Measurements from ENCODE around the gene SETDB1. TPM values are rescaled to one million over a fixed set of nuclear protein-coding genes. Genes with fewer than 3 reads are reported as not detected.

Gene SETDB1
- total RNA-seq, 1 experiment from 2014 or later = 30.6 TPM

DNA sequence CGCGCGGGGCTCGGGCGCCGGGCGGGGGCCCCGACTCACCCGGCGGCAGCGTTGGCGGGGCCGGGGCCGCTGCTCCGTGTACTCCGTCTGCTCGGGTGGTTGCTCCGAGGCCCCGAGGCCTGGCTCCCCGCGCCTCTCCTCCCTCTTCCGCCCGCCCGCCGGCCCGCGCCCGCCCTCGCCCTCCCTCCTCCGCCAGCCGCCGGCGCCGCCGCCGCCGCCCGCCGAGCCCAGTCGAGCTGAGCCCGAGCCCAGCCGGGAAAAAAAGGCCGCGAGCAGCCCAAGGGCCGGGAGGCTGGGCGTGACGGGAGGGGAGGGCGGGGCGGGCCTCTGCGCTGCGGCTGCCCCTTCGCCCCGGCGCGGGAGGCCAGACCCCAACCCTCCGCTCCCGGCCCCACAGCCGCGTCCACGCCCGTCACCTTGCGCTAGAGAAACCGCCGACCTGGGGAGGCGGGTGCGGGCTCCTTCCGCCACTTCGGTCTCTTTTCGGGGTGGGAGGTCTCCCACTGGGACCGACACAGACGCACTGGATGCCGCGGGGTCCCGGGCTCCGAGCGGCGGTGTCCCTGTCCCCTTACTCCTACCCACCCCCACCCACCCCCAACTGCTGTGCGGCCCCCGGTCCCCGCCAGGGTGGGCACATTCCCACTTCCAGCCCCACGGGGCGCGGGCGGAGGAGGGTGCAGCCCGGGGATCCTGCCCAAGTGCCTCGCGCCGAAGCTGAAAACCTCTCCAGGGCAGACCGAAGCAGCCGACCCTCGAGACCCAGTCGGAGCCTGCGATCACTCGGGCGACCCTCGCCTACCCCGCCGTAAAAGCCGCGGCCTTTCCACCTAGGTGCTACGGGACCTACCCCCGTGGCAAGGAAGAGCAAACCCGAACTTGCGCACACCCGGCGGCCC is 48.7 kb downstream of the SETDB1 start, which contains the start of gene CERS2:
TSS of gene CERS2 (minus strand) at position 256 of the 899 bp plus-strand sequence. CDS start 5,745 bp downstream, outside the sequence.
- Histone ChIP-seq H3K4me3 (peak within 1 kb of the TSS; percentile 96), H3K27ac (peak within 1 kb of the TSS; percentile 88), H3K27me3 (replicated peaks) (no peaks in the 10 kb centered on the region), H3K9me3 (replicated peaks) (no peaks in the 10 kb centered on the region), H3K36me3 (peaks cover 31% of the 10 kb centered on the region), H3K4me1 (replicated peaks) (peaks cover 64% of the 10 kb centered on the region)
- DNase-seq (ENCODE audit: low read depth in 1 of 2, low spot score in 2 of 2) = peak; percentile 48 to 85

DNA sequence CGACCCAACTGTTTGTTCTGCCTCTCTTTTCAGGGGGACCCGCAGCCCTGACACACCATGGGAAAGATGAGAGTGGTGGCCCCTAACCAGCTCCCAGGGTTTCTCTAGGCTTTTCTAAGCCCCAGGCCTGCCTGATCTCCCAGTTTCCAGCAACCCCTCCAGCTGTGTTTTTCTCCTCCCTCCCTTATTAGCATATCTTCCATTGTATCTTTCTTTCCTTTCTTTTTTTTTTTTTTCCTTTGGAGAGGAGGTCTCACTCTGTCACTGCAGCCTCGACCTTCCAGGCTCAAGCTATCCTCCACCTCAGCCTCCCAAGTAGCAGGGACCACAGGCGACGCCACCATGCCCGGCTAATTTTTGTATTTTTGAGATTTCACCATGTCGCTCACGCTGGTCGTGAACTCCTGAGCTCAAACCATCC is 50.2 kb downstream of the SETDB1 start:
- H3K27ac ChIP-seq = no peak overlapping the region
- DNase-seq (ENCODE audit: low read depth in 1 of 2, low spot score in 2 of 2) = no peak
- H3K9me3 ChIP-seq (replicated peaks) = no peaks in the 10 kb centered on the region
- peaks cover 57% of the 10 kb centered on the region for H3K4me1 ChIP-seq (replicated peaks)
- no peak overlapping the region for H3K4me3 ChIP-seq
- peaks cover 27% of the 10 kb centered on the region for H3K36me3 ChIP-seq
- H3K27me3 ChIP-seq (replicated peaks) = no peaks in the 10 kb centered on the region

DNA sequence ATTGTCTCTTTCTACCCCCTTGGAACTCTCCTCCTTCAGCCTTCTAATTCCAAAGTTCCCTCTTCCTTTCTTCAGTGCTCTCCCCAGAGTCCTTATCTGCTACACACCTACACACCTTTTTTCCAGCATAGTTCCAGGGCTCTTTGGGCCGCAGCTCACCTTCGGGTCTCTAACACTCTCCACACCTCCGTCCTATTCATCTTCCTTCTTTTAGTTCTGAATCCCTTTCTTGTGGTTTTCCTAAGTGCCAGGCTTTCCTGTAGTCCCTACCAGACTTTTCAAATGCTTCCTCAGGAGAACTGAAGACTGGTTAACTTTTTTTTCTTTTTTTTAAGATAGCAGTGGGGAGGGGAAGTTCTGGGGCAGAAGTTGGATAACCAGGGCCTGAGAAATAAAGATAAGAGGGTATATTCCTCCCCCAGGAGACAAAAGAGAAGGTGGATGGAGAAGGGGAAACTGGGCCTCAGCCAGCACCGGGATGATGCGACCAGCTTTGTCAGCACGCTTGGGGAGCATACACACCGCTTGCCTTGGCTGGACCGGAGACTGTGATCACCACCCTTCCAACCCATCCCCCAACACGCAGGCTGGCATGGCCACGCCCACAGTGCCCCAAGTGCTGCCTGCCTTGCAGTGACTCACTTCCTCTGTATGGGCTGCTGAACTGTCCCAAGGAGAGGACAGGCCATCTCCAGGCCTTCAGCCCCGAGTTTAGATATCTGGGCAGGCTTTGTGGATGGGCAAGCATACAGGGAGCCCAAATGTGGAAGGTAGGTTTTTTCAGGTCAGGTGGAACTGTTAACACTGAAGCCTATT is 50.9 kb downstream of the SETDB1 start:
- H3K36me3 ChIP-seq = peaks cover 21% of the 10 kb centered on the region

DNA sequence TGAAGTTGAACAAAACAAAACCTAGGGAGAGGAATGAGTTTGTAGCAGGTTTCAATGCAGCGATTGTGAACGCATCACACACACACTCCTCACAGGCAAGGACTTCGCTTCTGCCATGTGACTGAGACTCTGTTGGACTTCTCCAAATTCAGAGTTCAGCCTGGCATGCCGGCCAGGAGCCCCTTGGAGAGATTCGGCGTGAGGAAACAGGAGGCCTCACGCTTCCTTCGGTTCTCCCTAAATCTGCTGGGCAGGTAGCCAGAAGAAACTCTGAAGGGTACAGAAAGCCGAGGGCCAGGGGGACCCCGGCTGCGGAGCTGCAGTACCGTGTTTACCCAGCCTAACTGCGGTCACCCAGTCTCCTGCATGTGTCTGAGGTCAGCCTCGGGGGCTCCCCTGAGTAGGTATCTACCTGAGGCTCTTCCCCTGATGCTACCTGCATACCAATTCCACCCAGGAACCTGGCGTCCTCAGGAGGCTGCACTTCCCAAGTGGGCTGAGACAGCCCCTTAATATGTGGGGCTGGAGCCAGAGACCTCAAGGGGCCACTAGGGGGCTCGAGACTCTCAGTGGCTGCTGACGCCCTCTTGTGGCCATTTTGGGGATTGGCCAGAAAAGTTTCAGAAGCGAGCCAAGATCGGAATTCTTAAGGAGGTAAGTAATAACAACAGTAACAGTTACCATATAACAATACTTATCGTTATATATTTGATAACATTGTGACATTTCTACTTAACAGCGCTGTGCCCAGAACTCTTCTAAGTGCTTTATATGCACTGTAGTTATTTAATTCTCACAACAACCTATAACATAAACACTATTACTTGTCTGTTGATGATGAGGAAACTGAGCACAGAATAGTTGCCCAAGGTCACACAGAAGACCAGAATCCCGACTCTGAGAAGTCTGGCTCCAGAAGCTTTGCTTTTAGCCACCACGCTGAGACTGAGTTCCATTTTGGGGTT is 53.2 kb downstream of the SETDB1 start:
- no peak overlapping the region for H3K4me3 ChIP-seq
- H3K36me3 ChIP-seq = peaks cover 2% of the 10 kb centered on the region
- no peaks in the 10 kb centered on the region for H3K9me3 ChIP-seq (replicated peaks)
- H3K4me1 ChIP-seq (replicated peaks) = peaks cover 34% of the 10 kb centered on the region
- no peak overlapping the region for H3K27ac ChIP-seq
- DNase-seq (ENCODE audit: low read depth in 1 of 2, low spot score in 2 of 2) = peak; percentile 82
- no peaks in the 10 kb centered on the region for H3K27me3 ChIP-seq (replicated peaks)

More for the DNA sequence above, 50.9 kb downstream of the SETDB1 start:
- Histone ChIP-seq H3K4me1 (replicated peaks) (peaks cover 51% of the 10 kb centered on the region), H3K4me3 (no peak overlapping the region), H3K27me3 (replicated peaks) (no peaks in the 10 kb centered on the region), H3K9me3 (replicated peaks) (no peaks in the 10 kb centered on the region), H3K27ac (peak overlapping the region; percentile 50)
- peak; percentile 72 to 90 for DNase-seq (ENCODE audit: low read depth in 1 of 2, low spot score in 2 of 2)

DNA sequence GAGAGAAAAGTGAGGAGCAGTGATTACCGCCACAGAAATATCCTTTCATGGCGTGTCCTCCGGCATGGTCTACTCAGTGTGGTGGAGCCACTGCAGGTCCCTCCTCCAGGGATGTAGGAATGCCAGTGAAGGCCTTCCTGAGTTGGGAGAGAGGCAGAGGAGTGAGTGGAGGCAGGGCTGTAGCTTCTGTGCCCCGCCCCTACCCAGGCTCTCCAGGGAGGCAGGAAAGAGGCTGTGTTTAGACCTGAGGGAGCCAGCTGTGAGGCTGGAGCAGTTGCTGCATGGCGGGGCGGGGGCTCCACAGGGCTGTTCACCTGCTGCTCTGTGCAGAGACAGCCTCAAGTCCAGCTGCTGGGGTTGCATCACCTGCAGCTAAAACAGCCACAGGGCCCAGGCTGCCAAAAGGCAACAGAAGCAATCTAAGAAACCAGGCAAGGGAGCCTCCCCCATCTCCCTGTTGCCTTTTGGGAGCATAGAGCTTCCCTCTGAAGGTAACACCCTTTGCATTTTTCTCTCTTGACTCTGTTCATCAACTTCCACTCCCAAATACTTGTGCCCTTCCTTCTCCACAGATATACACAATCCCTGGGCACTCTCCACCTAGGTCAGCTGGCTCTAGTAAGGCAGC is 55.1 kb downstream of the SETDB1 start:
- Histone ChIP-seq H3K9me3 (replicated peaks) (no peaks in the 10 kb centered on the region), H3K4me1 (replicated peaks) (peaks cover 30% of the 10 kb centered on the region), H3K27ac (no peak overlapping the region), H3K4me3 (no peak overlapping the region), H3K36me3 (no peaks in the 10 kb centered on the region), H3K27me3 (replicated peaks) (no peaks in the 10 kb centered on the region)
- DNase-seq (ENCODE audit: low read depth in 1 of 2, low spot score in 2 of 2) = no peak

DNA sequence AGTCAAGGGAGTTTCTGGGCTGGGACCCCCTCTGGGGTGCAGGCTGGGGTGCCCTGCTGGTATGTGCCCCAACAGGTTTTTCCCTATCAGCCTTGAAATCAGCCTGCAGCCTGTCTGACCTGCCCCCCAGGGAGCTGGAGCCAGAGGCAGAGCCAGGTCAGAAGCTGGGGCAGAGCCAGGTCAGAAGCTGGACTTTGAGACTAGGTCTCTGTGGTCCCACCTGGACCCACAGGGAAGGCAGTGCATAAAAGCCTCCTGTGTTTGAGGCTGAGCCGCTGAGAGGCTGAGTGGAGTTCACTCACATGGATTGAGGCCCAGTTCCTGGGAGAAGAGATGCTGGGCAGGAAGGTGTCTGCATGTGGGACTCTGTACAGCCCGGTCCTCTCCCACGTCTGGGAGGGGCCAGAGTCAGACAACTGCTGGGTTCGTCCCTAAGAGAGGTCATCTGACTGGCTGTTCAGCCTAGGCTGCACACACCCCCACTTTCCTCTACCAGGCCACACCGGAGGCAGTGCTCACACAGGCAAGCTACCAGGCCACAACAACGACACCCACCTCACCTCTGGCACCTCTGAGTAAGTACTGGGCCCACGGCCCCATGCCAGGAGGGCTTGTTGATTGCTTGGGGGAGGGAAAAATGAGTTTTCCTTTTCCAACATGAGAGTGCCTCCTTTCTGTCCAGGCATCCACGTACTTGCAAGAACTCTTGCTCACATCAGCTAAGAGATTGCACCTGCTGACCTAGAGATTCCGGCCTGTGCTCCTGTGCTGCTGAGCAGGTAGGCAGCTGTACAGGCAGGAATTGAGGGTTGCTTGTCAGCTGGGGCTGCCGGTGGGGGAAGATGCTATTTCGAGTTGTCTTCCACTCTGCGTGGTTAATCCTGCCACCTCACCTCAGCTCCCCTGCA is 55.9 kb downstream of the SETDB1 start, which contains the start of gene ANXA9:
TSS of gene ANXA9 (plus strand) at position 488 of the 908 bp plus-strand sequence. CDS start 814 bp downstream, outside the sequence.
- Histone ChIP-seq H3K4me3 (no peak within 1 kb of the TSS), H3K4me1 (replicated peaks) (peaks cover 25% of the 10 kb centered on the region), H3K27ac (no peak within 1 kb of the TSS), H3K27me3 (replicated peaks) (no peaks in the 10 kb centered on the region), H3K9me3 (replicated peaks) (no peaks in the 10 kb centered on the region), H3K36me3 (no peaks in the 10 kb centered on the region)
- no peak for DNase-seq (ENCODE audit: low read depth in 1 of 2, low spot score in 2 of 2)

DNA sequence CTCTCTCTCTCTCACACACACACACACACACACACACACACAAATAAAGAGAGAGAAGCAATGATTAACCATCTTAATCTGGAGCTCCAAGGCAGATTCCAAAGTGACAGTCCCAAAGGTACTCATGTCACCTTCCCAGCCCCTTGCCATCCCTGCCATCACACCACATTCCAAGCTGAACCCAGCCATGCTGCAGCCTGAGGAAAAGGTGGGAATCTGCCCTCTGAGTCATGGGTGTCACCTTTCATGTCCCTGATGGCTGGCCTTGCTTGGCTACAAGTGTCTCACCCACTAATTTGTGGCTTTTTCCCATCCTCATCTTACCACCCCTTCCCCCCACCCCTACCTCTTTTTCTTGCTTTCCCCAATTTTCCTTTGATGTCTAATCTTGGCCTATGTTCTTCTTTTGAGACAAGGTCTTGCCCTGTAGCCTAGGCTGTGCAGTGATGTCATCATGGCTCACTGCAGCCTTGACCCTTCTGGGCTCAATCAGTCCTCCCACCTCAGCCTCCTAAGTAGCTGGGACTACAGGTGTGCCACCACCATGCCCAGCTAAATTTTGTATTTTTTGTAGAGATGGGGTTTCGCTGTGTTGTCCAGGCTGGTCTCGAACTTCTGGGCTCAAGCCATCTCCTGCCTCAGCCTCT is 59.1 kb downstream of the SETDB1 start:
- no peak for DNase-seq (ENCODE audit: low read depth in 1 of 2, low spot score in 2 of 2)
- Histone ChIP-seq H3K27ac (no peak overlapping the region), H3K36me3 (no peaks in the 10 kb centered on the region), H3K9me3 (replicated peaks) (no peaks in the 10 kb centered on the region), H3K27me3 (replicated peaks) (no peaks in the 10 kb centered on the region), H3K4me1 (replicated peaks) (no peaks in the 10 kb centered on the region), H3K4me3 (no peak overlapping the region)

DNA sequence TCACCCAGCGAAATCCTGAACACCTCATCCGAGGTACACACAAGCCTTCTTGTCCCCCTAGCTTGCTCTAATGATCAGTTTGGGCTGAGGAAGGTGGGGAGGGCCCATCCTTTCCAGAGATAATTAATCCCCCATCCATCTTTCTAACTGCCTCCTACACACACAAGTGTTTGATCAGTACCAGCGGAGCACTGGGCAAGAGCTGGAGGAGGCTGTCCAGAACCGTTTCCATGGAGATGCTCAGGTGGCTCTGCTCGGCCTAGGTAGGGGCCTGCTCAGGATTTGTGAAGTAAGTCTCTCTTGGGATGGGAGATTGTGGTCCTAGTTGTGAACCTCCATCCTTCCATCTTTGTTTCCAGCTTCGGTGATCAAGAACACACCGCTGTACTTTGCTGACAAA is 61.8 kb downstream of the SETDB1 start:
- Histone ChIP-seq H3K36me3 (no peaks in the 10 kb centered on the region), H3K4me3 (no peak overlapping the region), H3K27me3 (replicated peaks) (no peaks in the 10 kb centered on the region), H3K4me1 (replicated peaks) (no peaks in the 10 kb centered on the region), H3K9me3 (replicated peaks) (no peaks in the 10 kb centered on the region), H3K27ac (no peak overlapping the region)
- no peak for DNase-seq (ENCODE audit: low read depth in 1 of 2, low spot score in 2 of 2)

DNA sequence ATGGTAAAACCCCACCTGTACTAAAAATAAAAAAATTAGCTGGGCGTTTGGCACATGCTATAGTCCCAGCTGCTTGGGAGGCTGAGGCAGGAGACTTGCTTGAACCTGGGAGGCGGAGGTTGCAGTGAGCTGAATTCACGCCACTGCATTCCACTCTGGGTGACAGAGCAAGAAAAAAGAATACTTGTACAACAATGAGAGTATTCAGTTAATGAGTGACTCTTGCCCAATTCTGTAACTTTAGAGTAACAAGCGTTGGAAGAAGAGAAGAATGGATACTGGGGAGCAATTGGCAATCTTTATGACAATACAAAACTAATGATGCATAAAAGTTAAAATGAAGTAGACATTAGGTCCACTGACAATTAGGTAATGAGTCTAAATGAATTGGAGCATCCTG is 66.5 kb downstream of the SETDB1 start:
- H3K9me3 ChIP-seq (replicated peaks) = no peaks in the 10 kb centered on the region

DNA sequence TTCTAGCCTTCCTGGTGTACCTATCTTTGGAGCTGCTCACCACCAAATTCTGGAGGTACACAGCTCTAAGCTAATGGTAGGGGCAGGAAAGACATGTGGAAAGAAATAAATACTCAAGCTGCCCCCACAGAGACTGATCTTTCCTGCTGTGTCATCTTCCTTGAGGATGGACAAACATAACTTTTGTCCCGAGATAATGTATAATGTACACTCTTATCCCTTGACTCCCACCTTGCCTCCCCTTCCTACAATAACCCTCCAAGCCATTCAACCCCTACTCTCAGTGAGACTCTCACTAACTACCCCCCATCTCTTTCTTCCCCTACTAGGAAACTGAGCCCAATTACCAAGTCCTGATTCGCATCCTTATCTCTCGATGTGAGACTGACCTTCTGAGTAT is 68.1 kb downstream of the SETDB1 start:
- Histone ChIP-seq H3K27me3 (replicated peaks) (no peaks in the 10 kb centered on the region), H3K27ac (no peak overlapping the region), H3K9me3 (replicated peaks) (no peaks in the 10 kb centered on the region), H3K4me1 (replicated peaks) (peaks cover 9% of the 10 kb centered on the region), H3K36me3 (no peaks in the 10 kb centered on the region; the same call in 1 of the 2 replicates), H3K4me3 (no peak overlapping the region)
- DNase-seq (ENCODE audit: low read depth in 1 of 2, low spot score in 2 of 2) = no peak

More for the DNA sequence above, 66.5 kb downstream of the SETDB1 start:
- Histone ChIP-seq H3K27me3 (replicated peaks) (no peaks in the 10 kb centered on the region), H3K4me3 (no peak overlapping the region), H3K36me3 (no peaks in the 10 kb centered on the region; the same call in 1 of the 2 replicates), H3K4me1 (replicated peaks) (no peaks in the 10 kb centered on the region), H3K27ac (no peak overlapping the region)
- no peak for DNase-seq (ENCODE audit: low read depth in 1 of 2, low spot score in 2 of 2)

DNA sequence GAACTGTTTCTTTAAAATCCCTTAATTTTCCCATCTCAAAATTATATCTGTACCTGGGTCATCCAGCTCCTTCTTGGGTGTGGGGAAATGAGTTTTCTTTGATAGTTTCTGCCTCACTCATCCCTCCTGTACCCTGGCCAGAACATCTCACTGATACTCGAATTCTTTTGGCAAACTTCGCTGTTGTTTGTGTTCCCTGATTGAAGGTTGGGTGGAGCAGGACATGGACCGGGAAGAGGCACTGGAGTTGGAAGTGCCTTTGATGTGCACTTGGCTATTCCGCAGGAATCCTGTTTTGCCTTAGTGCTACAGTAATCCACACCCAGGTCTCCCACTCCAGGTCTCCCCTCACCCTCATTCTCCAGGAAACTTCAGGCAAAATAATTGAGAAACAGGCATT is 69.3 kb downstream of the SETDB1 start:
- Histone ChIP-seq H3K4me3 (no peak overlapping the region), H3K27ac (no peak overlapping the region), H3K9me3 (replicated peaks) (no peaks in the 10 kb centered on the region), H3K36me3 (no peaks in the 10 kb centered on the region; the same call in 1 of the 2 replicates), H3K27me3 (replicated peaks) (no peaks in the 10 kb centered on the region), H3K4me1 (replicated peaks) (peaks cover 19% of the 10 kb centered on the region)
- no peak for DNase-seq (ENCODE audit: low read depth in 1 of 2, low spot score in 2 of 2)

All from SJSA1 (cell line).